ENCODE data around the gene SNCAIP. TPM values are rescaled to one million over a fixed set of nuclear protein-coding genes. Genes with fewer than 3 reads are reported as not detected.

The SNCAIP gene
- total RNA-seq, 1 experiment from 2014 or later = 3.0 TPM

DNA sequence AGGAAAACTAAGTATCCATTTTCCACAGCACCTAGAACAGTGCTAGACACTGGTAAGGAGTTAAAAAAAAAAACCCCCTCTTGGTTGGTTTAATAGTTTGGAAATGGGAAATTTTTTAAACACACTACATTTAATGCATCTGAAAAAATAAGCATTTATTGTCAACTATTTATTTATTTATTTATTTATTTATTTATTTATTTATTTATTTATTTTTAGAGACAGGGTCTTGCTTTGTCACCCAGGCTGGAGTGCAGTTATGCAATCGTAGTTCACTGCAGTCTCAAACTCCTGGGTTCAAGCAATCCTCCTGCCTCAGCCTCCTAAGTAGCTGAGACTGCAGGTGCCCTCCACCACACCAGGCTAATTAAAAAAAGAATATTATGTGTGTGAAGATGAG is 51.6 kb downstream of the SNCAIP start:
- no peaks in the 10 kb centered on the region for H3K9me3 Mint-ChIP-seq
- Histone ChIP-seq H3K4me1 (ENCODE audit: insufficient read depth, low read length) (peaks cover 5% of the 10 kb centered on the region; the same call in 1 of the 2 replicates), H3K27ac (ENCODE audit: insufficient read length, low read depth, low read length) (no peak overlapping the region), H2AFZ (ENCODE audit: low read length) (no peak overlapping the region), H3K79me1 (ENCODE audit: insufficient read depth, low read depth, low read length, poor library complexity, severe bottlenecking) (no peaks in the 10 kb centered on the region), H3K9ac (ENCODE audit: extremely low read depth, insufficient read length, low read length) (no peak overlapping the region), H3K18ac (ENCODE audit: insufficient read length, low read depth, low read length) (no peak overlapping the region), H4K8ac (replicated peaks; ENCODE audit: insufficient read length, low read depth, low read length) (no peak overlapping the region), H3K4ac (ENCODE audit: low read depth, low read length) (no peak overlapping the region), H2BK20ac (ENCODE audit: low read depth, low read length, poor library complexity, severe bottlenecking) (no peak overlapping the region), H3K23me2 (ENCODE audit: insufficient read length, low read depth, low read length, poor library complexity, severe bottlenecking) (no peaks in the 10 kb centered on the region), H2BK12ac (ENCODE audit: insufficient read length, low read depth, low read length) (no peak overlapping the region), H2BK5ac (ENCODE audit: insufficient read length, low read length) (no peak overlapping the region), H3K23ac (ENCODE audit: insufficient read length, low read depth, low read length) (no peak overlapping the region), H3K14ac (ENCODE audit: insufficient read depth, low read length) (no peak overlapping the region), H4K5ac (ENCODE audit: insufficient read length, low read depth, low read length) (no peak overlapping the region), H3K79me2 (ENCODE audit: insufficient read depth, low read length) (no peaks in the 10 kb centered on the region), H3K9me3 (ENCODE audit: control insufficient read depth, low read depth, low read length) (no peaks in the 10 kb centered on the region), H3K27me3 (ENCODE audit: insufficient read depth, low read length) (no peaks in the 10 kb centered on the region), H2BK120ac (ENCODE audit: low read depth, low read length, poor library complexity, severe bottlenecking) (no peak overlapping the region), H3T11ph (ENCODE audit: low read length) (no peak overlapping the region), H3K56ac (ENCODE audit: insufficient read length, low read depth, low read length) (no peak overlapping the region), H3K4me2 (ENCODE audit: insufficient read depth, insufficient read length, low read length) (no peak overlapping the region), H4K91ac (ENCODE audit: insufficient read length, low read depth, low read length) (no peak overlapping the region), H2BK15ac (ENCODE audit: low read depth, low read length) (no peak overlapping the region), H2AK5ac (ENCODE audit: insufficient read length, low read length) (no peak overlapping the region), H4K20me1 (ENCODE audit: control insufficient read depth, insufficient read depth, insufficient read length) (no peaks in the 10 kb centered on the region)
- no peak overlapping the region for H3K27ac Mint-ChIP-seq
- peaks cover 2% of the 10 kb centered on the region; the same call in 1 of the 2 replicates for H3K27me3 Mint-ChIP-seq (ENCODE audit: low read depth)
- no peak overlapping the region for H3K4me3 Mint-ChIP-seq
- TF ChIP-seq, protein P1, sequence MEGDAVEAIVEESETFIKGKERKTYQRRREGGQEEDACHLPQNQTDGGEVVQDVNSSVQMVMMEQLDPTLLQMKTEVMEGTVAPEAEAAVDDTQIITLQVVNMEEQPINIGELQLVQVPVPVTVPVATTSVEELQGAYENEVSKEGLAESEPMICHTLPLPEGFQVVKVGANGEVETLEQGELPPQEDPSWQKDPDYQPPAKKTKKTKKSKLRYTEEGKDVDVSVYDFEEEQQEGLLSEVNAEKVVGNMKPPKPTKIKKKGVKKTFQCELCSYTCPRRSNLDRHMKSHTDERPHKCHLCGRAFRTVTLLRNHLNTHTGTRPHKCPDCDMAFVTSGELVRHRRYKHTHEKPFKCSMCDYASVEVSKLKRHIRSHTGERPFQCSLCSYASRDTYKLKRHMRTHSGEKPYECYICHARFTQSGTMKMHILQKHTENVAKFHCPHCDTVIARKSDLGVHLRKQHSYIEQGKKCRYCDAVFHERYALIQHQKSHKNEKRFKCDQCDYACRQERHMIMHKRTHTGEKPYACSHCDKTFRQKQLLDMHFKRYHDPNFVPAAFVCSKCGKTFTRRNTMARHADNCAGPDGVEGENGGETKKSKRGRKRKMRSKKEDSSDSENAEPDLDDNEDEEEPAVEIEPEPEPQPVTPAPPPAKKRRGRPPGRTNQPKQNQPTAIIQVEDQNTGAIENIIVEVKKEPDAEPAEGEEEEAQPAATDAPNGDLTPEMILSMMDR (conservative IDR thresholded peaks at IDR 0.05) = no peak
- DNase-seq = no peak
- H3K4me1 Mint-ChIP-seq = peaks cover 16 to 20% of the 10 kb centered on the region in 2 experiments
- no peaks in the 10 kb centered on the region for H3K36me3 Mint-ChIP-seq (ENCODE audit: insufficient read depth in 1 of 3, low read depth in 3 of 3)
- WGBS (ENCODE audit: extremely low coverage, insufficient read length, low lambda C conversion rate) = no CpG with 5 or more reads among the region's 1 CpG
